HS-5 (cell line): ENCODE results near the gene PRAMEF13.
"Not testable (repeated sequence)": the region's sequence is repeated elsewhere in the genome, so short reads cannot be mapped to it uniquely, and the experiment has no call there.

Source experiments
- DNase-seq: peaks from one replicate; pipeline ENCODE4 v3.0.0-alpha.2; 2012; ENCODE audit warnings: low read depth

PRAMEF13 gene, protein sequence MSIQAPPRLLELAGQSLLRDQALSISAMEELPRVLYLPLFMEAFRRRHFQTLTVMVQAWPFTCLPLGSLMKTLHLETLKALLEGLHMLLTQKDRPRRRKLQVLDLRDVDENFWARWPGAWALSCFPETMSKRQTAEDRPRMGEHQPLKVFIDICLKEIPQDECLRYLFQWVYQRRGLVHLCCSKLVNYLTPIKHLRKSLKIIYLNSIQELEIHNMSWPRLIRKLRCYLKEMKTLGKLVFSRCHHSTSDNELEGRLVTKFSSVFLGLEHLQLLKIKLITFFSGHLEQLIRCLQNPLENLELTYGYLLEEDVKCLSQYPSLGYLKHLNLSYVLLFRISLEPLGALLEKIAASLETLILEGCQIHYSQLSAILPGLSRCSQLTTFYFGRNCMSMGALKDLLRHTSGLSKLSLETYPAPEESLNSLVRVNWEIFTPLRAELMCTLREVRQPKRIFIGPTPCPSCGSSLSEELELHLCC

DNA sequence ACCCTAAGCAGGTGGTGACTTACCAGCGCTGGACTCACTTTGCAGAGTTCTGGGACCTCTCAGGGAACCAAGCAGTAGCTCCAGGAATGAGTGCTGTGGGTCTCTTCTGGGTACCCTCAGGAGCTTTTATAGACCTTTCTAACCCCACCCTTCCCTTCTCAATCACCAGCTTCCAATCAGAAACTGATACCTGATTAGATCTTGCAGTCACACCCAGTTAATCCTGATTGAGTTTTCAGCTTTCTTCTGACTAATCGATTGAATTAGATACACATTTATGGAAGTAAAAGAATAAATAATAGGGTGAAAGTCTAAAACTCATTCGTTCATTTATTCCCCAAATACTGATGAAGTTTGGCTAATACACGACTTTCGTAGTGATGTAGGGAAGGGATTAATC is at the start of gene PRAMEF13:
PRAMEF13 (minus strand) TSS at position 101 of the 400 bp plus-strand sequence. CDS start 1,820 bp downstream, outside the sequence.
- not testable (repeated sequence) for DNase-seq

DNA sequence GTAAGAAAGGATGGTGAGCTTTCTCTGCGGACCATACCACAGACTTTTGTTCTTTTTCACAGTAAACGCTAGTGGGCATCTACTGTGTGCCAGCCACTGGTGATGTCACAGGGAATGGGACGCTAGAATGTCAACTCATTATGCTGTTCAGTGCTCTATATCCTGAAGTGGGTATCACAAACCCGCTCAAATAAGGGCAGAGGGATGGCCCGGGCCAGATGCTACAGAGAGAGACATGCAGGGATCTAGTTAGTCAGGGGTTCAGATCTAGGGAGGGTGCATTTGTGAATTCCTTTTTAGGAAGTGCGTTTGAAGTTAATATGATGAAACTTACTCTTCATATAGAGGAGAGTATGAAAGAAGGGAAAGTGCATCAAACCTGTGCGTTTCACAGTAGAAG is 45.9 kb upstream of the PRAMEF13 start:
- not testable (repeated sequence) for DNase-seq

DNA sequence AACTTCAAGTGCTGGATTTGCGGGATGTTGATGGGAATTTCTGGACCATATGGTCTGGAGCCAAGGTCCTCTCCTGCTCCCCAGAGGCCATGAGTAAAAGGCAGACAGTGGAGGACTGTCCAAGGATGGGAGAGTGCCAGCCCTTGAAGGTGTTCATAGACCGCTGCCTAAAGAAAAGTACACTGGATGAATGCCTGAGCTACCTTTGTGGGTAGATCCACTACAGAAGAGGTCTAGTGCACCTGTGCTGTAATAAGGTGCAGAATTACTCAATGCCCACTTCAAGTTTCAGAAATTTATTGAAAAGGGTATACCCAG is 45.3 kb upstream of the PRAMEF13 start:
- not testable (repeated sequence) for DNase-seq

DNA sequence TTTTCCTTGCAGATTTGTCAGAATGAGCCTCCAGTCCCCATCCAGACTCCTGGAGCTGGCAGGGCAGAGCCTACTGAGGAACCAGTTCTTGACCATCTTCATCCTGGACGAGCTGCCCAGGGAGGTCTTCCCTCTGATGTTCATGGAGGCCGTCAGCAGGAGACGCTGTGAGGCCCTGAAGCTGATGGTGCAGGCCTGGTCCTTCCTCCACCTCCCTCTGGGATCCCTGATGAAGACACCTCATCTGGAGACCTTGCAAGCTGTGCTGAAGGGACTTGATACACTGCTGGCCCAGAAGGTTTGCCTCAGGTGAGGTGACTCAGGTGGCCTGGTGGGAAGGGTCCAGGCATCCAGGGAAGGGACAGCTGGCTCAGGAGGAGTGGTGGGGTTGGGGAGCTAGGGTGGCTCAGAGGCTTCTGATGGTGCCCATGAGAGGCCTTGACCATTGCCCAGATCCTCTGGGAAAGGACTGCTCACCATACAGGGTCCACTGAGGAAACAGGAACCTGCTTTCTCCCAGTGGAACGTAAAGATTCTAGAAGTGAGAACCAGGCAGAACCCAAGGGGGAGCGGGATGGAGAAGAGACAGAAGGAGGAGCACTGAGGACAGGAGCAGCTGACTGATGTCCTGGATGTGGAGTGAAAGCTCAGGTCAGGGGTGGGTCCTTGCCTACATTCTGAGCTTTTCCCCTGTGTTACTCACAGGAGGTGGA is 44.8 kb upstream of the PRAMEF13 start:
- not testable (repeated sequence) for DNase-seq

DNA sequence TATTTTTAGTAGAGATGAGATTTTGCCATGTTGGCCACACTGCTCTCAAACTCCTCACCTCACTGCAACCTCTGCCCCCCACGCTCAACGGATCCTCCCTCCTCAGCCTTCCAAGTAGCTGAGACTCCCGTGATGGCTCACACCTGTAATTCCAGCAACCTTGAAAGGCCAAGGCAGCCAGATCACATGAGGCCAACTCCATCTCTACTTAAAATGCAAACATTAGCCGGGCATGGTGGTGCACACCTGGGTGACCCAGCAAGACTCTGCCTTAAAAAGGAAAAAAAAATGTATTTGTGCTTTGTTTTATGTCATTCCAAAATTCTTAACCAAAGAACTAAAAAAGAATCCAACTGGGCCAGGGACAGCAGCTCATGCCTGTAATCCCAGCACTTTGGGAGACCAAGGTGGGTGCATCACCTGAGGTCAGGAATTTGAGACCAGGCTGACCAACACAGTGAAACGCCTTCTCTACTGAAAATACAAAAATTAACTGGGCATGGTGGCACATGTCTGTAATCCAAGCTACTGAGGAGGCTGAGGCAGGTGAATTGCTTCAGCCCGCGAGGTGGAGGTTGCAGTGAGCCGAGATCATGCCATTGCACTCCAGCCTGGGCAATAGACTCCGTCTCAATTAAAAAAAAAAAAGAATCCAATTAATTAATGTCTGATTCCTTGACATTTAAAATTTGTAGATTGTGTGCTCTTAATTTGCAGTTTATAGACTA is 42.5 kb upstream of the PRAMEF13 start:
- DNase-seq = not testable (repeated sequence)

DNA sequence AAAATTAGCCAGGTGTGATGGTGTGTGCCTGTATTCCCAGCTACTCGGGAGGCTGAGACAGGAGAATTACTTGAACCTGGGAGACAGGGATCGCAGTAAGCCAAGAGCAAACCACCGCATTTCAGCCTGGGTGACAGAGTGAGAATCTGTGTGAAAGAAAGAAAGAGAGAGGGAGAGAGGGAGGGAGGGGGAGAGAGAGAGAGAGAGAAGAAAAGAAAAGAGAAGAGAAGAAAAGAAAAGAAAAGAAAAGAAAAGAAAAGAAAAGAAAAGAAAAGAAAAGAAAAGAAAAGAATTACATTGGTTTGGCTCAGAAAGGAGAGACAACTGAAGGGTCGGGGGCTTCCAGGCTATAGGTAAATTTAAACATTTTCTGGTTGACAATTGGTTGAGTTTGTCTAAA is 38.4 kb upstream of the PRAMEF13 start:
- DNase-seq = not testable (repeated sequence)

DNA sequence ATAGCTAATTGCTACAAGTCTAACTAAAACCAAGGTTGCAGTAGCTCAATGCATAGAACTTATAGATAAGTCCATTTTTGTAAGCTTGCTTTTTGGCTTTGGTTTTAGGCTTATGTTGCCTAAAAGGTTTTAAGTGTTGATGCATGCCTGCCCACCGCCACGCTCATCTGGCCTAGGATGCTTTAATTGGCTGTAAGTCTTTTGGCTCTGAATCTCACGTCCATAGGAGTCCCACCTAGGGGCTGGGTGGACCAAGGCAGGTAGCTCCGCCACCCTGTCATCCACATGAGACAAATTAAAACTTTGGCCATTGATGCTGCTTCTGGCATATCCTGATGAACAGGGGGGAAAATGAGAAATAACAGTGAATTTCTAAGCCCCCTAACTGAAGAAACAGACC is 36.4 kb upstream of the PRAMEF13 start:
- DNase-seq = not testable (repeated sequence)

DNA sequence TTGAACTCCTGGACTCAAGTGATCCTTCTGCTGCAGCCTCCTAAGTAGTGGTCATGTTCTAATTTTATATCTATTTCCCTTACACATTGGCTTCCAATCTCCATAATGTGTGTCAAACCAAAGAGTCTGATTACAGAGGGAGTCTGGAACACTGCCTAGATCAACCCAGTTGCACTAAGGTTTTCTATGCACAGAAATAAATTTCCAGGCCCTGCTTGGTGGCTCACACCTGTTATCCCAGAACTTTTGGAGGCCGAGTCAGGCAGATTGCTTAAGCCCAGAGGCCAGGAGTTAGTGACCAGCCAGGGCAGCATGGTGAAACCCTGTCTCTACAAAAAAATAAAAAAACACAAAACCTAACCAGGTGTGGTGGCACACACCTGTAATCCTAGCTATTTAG is 32.8 kb upstream of the PRAMEF13 start:
- DNase-seq = not testable (repeated sequence)

DNA sequence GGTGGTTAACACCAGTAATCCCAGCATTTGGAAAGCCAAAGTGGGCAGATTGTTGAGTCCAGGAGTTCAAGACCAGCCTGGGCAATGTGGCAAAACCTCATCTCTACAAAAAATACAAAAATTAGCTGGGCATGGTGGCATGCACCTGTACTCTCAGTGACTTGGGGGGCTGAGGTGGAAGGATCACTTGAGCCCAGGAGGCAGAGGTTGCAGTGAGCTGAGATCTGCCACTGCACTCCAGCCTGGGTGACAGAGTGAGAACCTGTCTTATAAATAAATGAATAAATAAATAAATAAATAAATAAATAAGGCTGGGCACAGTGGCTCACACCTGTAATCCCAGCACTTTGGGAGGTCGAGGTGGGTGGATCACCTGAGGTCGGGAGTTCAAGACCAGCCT is 30.8 kb upstream of the PRAMEF13 start:
- not testable (repeated sequence) for DNase-seq

DNA sequence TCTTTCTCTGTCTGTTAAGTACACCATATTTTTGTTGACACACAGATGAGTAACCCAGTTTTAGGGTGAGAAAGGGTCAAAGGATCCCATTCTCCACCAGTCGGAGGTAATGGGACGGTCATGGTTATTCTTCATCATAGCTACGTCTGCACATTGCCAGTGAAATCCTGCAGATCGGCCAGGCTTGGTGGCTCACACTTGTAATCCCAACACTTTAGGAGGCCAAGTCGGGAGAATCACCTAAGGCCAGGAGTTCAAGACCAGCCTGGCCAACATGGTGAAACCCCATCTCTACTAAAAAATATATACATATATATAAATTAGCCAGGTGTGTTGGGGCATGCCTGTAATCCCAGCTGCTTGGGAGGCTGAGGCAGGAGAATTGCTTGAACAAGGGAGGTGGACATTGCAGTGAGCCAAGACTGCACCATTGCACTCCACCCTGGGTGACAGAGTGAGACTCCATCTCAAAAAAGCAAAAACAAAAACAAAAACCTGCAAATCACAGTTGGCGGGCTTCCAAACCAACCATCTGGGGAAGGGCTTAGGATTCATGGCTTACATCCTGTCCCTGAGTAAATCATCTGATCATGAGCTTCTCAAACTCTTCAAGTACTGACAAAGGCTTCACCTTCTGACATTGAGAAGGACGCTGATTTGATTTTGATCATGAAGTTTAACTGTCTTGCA is 30.0 kb upstream of the PRAMEF13 start:
- not testable (repeated sequence) for DNase-seq

DNA sequence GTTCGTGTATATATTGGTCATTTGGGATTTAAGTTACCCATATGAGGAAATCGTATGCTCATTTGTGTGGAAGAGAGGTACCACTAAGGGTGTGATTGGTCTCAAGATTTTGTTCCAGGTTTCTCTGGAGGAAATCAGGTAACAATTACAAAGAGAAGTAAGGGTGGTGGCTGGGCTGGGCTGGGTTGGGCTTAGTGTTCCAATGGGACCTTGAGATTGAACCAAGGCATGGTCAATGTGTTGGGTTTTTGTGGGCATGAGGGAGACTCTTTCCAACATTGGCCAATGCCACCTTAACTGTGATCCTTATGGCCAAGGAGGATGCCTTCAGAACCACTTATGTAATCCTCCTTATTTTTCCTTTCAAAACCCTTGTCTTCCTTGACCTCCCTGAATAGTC is 29.4 kb upstream of the PRAMEF13 start:
- not testable (repeated sequence) for DNase-seq

DNA sequence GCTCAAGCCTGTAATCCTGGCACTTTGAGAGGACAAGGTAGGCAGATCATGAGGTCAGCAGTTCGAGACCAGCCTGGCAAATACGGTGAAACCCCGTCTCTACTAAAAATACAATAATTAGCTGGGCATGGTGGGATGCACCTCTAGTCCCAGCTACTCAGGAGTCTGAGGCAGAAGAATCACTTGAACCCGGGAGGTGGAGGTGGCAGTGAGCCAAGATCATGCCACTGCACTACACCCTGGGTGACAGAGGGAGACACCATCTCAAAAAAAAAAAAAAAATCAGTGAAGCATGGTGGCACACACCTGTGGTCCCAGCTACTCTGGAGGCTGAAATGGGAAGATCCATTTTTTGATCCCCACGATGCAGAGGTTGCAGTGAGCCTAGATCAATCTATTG is 28.9 kb upstream of the PRAMEF13 start:
- not testable (repeated sequence) for DNase-seq

DNA sequence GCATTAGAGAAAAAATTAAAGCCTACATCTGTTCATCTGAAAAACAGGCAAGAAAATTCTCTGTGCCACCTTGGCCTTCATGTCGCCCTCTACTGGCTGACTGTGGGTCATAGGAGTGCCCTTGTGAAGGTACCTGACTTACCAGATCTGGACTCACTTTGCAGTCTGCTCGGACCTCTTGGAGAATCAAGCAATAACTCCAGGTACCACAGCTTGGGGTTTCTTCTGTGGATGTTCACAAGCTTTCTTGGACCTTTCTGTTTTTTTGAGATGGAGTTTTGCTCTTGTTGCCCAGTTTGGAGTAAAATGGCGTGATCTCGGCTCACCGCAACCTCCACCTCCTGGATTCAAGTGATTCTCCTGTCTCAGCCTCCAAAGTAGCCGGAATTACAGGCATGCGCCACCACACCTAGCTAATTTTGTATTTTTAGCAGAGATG is 27.2 kb upstream of the PRAMEF13 start:
- DNase-seq = no peak

DNA sequence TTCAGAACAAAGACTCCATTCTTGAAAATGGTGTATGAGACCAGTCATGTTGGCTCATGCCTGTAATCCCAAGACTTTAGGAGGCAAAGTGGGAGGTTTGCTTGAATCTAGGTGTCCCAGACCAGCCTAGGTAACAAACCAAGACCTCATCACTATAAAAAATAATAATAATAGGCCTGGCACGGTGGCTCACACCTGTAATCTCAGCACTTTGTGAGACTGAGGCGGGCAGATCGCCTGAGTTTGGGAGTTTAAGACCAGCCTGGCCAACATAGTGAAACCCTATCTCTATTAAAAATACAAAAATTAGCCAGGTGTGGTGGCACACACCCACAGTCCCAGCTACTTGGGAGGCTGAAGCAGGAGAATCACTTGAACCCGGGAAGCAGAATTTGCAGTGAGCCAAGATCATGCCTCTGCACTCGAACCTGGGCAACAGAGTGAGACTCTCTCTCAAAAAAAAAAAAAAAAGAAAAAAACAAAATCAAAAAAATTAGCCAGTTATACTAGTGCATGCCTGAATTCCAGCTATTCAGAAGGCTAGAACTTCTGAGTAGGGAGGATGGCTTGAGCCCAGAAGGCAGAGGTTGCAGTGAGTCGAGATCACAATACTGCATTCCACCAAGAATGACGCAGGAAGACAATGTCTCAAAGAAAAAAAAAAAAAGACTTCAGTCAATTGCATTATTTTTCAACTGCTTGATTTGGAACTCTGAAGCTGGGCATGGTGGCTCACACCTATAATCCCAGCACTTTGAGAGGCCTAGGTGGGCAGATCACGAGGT is 26.3 kb upstream of the PRAMEF13 start:
- not testable (repeated sequence) for DNase-seq

DNA sequence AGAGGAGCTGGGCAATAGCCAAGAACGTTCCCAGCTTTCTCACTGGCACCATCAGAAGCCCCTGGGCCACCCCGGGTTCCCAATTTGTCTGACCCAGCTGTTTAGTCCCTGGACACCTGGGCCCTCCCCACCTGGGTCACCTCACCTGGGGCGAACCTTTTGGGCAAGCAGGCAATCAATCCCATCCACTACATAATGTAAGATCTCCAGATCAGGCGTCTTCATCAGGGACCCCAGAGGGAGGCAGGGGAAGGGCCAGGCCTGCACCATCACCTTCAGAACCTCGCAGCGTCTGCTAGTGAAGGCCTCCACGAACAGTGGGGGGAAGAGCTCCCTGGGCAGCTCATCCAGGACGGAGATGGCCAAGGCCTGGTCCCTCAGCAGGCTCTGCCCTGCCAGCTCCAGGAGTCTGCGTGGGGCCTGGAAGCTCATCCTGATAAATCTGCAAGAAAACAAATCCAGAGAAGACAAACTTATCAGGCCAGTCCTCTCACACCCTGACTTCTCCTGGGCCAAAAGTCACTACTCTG is 24.5 kb upstream of the PRAMEF13 start, which contains the start of gene PRAMEF18:
PRAMEF18 (minus strand) TSS at position 480 of the 530 bp plus-strand sequence; CDS start at position 432, 48 bp downstream.
- not testable (repeated sequence) for DNase-seq

DNA sequence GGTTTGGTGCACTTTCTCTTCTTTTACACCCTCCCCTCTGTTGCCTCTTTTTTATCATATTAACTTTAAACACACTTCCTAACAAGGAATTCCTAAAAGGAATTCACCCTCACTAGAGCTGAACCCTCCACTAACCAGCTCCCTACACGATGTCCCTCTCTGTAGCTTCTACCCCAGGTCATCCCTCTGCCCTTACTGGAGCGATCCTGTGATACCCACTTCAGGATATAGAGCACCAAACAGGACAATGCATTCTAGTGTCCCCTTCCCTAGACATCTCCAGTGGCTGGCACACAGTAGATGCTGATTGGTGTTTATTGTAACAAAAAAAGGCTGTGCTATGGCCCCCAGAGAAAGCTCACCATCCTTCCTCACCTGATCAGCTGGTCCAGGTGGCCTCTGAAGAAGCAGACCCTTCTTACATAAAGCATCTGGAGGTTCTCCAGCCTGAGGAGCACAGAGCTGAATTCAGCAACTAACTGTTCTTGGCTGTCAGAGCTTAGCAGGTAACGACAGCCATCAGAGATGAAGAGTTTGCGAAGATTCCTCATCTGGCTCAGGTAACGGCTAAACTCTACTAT is 23.4 kb upstream of the PRAMEF13 start:
- DNase-seq = no peak

DNA sequence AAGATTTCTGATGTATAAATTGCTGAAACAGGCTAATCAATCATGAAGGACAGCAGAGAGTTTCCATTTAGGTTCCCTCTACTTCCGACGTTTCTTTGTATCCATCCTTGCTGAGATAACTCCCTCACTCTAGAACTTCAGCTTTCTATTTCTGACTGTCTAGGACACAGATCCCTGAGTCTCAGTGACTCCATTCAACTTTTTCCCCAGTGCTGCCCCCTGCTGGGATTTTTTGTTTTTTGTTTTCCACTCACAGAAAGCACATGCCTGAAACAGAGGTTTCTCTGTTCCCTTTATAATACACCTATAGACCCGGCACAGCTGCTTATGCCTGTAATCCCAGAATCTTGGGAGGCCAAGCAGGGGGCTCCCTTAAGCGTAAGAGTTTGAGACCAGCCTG is 21.6 kb upstream of the PRAMEF13 start:
- DNase-seq = not testable (repeated sequence)

DNA sequence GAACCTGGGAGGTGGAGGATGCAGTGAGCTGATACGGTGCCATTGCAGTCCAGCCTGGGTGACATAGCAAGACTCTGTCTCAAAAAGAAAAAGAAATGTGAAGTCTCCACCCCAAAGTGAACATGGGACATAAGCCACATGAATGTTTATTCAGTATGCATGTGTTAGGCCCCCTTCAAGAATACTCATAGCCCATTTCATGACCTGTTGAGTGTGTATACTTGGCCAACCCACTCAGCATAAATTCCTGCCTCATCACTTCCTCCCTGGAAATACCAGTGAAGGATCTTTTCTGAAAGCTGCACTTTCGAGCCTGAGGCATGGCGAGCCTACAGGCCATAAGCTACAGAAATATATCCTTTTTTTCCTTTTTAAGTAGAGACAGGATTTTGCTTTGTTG is 18.0 kb upstream of the PRAMEF13 start:
- not testable (repeated sequence) for DNase-seq

DNA sequence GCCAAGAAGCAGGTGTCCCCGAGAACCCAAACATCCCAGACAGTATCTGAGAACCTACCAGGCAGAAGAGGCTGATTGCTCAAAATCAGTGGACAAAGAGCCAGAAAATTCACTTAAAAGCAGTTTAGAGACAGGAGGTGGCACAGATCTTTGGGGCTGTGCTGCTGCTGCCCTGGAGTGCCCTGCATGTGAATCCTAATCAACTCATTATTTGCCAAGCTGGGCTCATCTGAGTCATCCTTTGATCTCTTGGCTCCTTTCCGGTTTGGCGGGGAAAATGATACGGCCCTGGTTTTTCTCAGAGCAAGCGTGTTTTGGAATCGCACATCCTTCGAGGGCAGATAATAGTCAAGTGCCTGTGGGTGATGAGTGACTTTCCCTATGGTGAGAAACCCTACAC is 15.4 kb upstream of the PRAMEF13 start:
- DNase-seq = not testable (repeated sequence)

DNA sequence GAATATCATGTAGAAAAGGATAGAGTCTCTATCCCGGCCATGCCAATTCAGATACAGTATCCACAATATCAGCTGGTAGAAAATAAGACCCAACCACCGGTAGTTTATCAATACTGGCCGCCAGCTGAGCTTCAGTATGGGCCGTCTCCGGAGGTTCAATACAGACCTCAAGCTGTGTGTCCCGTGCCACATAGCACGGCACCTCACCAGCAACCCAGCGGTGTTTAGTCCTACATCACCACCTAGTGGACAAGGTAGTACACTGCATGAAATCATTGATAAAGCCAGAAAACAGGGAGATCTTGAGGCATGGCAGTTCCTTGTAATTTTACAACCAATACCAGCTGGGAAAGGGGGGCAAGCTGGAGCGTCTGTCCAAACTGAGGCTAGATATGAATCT is 7.5 kb upstream of the PRAMEF13 start:
- not testable (repeated sequence) for DNase-seq
